ENCODE measurements around the gene MCHR1.

DNA sequence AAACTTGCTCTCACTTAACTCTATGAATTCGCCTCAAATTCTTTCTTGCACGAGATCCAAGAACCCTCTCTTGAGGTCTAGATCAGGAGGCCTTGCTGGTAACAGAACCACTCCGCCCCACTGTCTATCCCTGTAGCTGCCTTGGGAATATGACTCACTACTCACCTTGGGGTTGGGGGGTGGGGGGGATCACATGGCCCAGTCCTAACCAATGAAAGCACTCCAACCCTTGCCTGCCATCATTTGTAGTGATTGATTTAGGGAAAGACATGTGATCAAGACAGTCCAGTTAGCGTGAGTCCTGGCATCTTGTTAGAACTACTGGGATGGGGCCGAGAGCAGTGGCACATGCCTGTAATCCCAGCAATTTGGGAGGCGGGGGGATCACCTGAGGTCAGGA lies 38.0 kb upstream of the MCHR1 start:
- TF ChIP-seq, protein P1, sequence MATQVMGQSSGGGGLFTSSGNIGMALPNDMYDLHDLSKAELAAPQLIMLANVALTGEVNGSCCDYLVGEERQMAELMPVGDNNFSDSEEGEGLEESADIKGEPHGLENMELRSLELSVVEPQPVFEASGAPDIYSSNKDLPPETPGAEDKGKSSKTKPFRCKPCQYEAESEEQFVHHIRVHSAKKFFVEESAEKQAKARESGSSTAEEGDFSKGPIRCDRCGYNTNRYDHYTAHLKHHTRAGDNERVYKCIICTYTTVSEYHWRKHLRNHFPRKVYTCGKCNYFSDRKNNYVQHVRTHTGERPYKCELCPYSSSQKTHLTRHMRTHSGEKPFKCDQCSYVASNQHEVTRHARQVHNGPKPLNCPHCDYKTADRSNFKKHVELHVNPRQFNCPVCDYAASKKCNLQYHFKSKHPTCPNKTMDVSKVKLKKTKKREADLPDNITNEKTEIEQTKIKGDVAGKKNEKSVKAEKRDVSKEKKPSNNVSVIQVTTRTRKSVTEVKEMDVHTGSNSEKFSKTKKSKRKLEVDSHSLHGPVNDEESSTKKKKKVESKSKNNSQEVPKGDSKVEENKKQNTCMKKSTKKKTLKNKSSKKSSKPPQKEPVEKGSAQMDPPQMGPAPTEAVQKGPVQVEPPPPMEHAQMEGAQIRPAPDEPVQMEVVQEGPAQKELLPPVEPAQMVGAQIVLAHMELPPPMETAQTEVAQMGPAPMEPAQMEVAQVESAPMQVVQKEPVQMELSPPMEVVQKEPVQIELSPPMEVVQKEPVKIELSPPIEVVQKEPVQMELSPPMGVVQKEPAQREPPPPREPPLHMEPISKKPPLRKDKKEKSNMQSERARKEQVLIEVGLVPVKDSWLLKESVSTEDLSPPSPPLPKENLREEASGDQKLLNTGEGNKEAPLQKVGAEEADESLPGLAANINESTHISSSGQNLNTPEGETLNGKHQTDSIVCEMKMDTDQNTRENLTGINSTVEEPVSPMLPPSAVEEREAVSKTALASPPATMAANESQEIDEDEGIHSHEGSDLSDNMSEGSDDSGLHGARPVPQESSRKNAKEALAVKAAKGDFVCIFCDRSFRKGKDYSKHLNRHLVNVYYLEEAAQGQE (IDR thresholded peaks at IDR 0.05; ENCODE audit: low read depth) = no peak
- TF ChIP-seq YY1 (IDR thresholded peaks at IDR 0.05; ENCODE audit: low read depth) (no peak), NFIC (IDR thresholded peaks at IDR 0.05) (no peak), EP300 (IDR thresholded peaks at IDR 0.05; ENCODE audit: borderline replicate concordance) (no peak), CEBPB (IDR thresholded peaks at IDR 0.05) (no peak), EGR1 (IDR thresholded peaks at IDR 0.05) (no peak), TCF12 (IDR thresholded peaks at IDR 0.05; ENCODE audit: low read depth) (no peak), RAD21 (IDR thresholded peaks at IDR 0.05; ENCODE audit: low read depth) (no peak), TAF1 (IDR thresholded peaks at IDR 0.05; ENCODE audit: low read depth) (no peak), FOXM1 (IDR thresholded peaks at IDR 0.05; ENCODE audit: borderline replicate concordance, low read depth) (no peak)
- TF ChIP-seq, protein P2, sequence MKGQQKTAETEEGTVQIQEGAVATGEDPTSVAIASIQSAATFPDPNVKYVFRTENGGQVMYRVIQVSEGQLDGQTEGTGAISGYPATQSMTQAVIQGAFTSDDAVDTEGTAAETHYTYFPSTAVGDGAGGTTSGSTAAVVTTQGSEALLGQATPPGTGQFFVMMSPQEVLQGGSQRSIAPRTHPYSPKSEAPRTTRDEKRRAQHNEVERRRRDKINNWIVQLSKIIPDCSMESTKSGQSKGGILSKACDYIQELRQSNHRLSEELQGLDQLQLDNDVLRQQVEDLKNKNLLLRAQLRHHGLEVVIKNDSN (IDR thresholded peaks at IDR 0.05) = peak; percentile 90

Data from Ishikawa (cell line).